Central memory CD8-positive, alpha-beta T cell (primary cell): Measurements from ENCODE around the gene KLK11.

ENCODE experiments used
- ATAC-seq: fragments of 150-1000 bp; cut with Tn5 transposase; replicated peaks from 2 replicates; pipeline ENCODE4 v1.10.0; 2022; ENCODE audit warnings: mild to moderate bottlenecking, moderate FRiP score, moderate number of reproducible peaks; ENCODE audit not compliant: poor library complexity, severe bottlenecking; ENCODE audit errors: extremely low read depth
- DNase-seq, 2 donors: peaks; one replicate each; pipeline ENCODE4 v3.0.0; 2021; ENCODE audit warnings: low spot score in 2 of 2
- H3K27ac Mint-ChIP-seq: one replicate; pipeline ENCODE4 v1.8.0; 2022; ENCODE audit warnings: low read depth, mild to moderate bottlenecking, moderate library complexity, mixed read lengths
- H3K27me3 Mint-ChIP-seq: one replicate; pipeline ENCODE4 v1.8.0; 2022; ENCODE audit warnings: mixed read lengths
- H3K36me3 Mint-ChIP-seq: one replicate; pipeline ENCODE4 v1.8.0; 2022; ENCODE audit warnings: mild to moderate bottlenecking, moderate library complexity, mixed read lengths; ENCODE audit not compliant: insufficient read depth
- H3K4me1 Mint-ChIP-seq: one replicate; pipeline ENCODE4 v1.8.0; 2022; ENCODE audit warnings: mixed read lengths
- H3K4me3 Mint-ChIP-seq: one replicate; pipeline ENCODE4 v1.8.0; 2022; ENCODE audit warnings: mild to moderate bottlenecking, moderate library complexity, mixed read lengths
- H3K9me3 Mint-ChIP-seq: one replicate; pipeline ENCODE4 v1.8.0; 2022; ENCODE audit warnings: mixed read lengths

The KLK11 gene

GRCh38 chr19:51010066-51010795 lies 16.2 kb downstream of the KLK11 start:
- H3K4me1 Mint-ChIP-seq, result no peaks in the 10 kb centered on the region
- H3K27me3 Mint-ChIP-seq, result peaks cover 73% of the 10 kb centered on the region
- no peaks in the 10 kb centered on the region for H3K9me3 Mint-ChIP-seq
- H3K27ac Mint-ChIP-seq, result no peak overlapping the region
- DNase-seq, result no peak
- H3K36me3 Mint-ChIP-seq, result no peaks in the 10 kb centered on the region
- no peak for ATAC-seq
- no peak overlapping the region for H3K4me3 Mint-ChIP-seq

GRCh38 chr19:51009061-51009891 lies 17.1 kb downstream of the KLK11 start:
- Mint-ChIP-seq H3K4me1 (no peaks in the 10 kb centered on the region), H3K27me3 (peaks cover 66% of the 10 kb centered on the region), H3K9me3 (no peaks in the 10 kb centered on the region), H3K4me3 (no peak overlapping the region), H3K27ac (no peak overlapping the region), H3K36me3 (no peaks in the 10 kb centered on the region)
- no peak for DNase-seq
- ATAC-seq, result no peak

GRCh38 chr19:51007488-51007887 lies 18.9 kb downstream of the KLK11 start:
- no peaks in the 10 kb centered on the region for H3K4me1 Mint-ChIP-seq
- DNase-seq, result no peak
- H3K4me3 Mint-ChIP-seq, result no peak overlapping the region
- peaks cover 66% of the 10 kb centered on the region for H3K27me3 Mint-ChIP-seq
- H3K27ac Mint-ChIP-seq, result no peak overlapping the region
- ATAC-seq, result no peak
- no peaks in the 10 kb centered on the region for H3K36me3 Mint-ChIP-seq
- H3K9me3 Mint-ChIP-seq, result no peaks in the 10 kb centered on the region

- no peak for DNase-seq
- no peak overlapping the region for H3K4me3 Mint-ChIP-seq
- H3K27ac Mint-ChIP-seq, result no peak overlapping the region
- H3K9me3 Mint-ChIP-seq, result no peaks in the 10 kb centered on the region
- peaks cover 73% of the 10 kb centered on the region for H3K27me3 Mint-ChIP-seq
- no peak for ATAC-seq
- H3K4me1 Mint-ChIP-seq, result no peaks in the 10 kb centered on the region
- no peaks in the 10 kb centered on the region for H3K36me3 Mint-ChIP-seq
Measured at GRCh38 chr19:51006406-51006805, 20.0 kb downstream of the KLK11 start.

GRCh38 chr19:51005248-51005647 lies 21.2 kb downstream of the KLK11 start:
- Mint-ChIP-seq H3K27ac (no peak overlapping the region), H3K4me1 (no peaks in the 10 kb centered on the region), H3K27me3 (peaks cover 74% of the 10 kb centered on the region), H3K4me3 (no peak overlapping the region), H3K36me3 (no peaks in the 10 kb centered on the region), H3K9me3 (no peaks in the 10 kb centered on the region)
- DNase-seq (no peak), ATAC-seq (no peak)

GRCh38 chr19:51003316-51003715 lies 23.1 kb downstream of the KLK11 start:
- DNase-seq (no peak), ATAC-seq (no peak)

GRCh38 chr19:51002542-51003311 lies 23.7 kb downstream of the KLK11 start:
- ATAC-seq, result no peak
- H3K27me3 Mint-ChIP-seq, result peaks cover 83% of the 10 kb centered on the region

More at GRCh38 chr19:51003316-51003715, 23.1 kb downstream of the KLK11 start:
- H3K36me3 Mint-ChIP-seq, result peaks cover under 1% of the 10 kb centered on the region
- H3K4me3 Mint-ChIP-seq, result no peak overlapping the region
- no peaks in the 10 kb centered on the region for H3K4me1 Mint-ChIP-seq
- H3K27me3 Mint-ChIP-seq, result peaks cover 77% of the 10 kb centered on the region
- H3K27ac Mint-ChIP-seq, result no peak overlapping the region
- no peaks in the 10 kb centered on the region for H3K9me3 Mint-ChIP-seq

GRCh38 chr19:51002089-51002532 lies 24.3 kb downstream of the KLK11 start:
- Mint-ChIP-seq H3K36me3 (peaks cover 2% of the 10 kb centered on the region), H3K9me3 (no peaks in the 10 kb centered on the region), H3K4me3 (no peak overlapping the region), H3K27me3 (peaks cover 88% of the 10 kb centered on the region), H3K27ac (no peak overlapping the region), H3K4me1 (no peaks in the 10 kb centered on the region)
- no peak for ATAC-seq
- DNase-seq, result no peak

More at GRCh38 chr19:51002542-51003311, 23.7 kb downstream of the KLK11 start:
- H3K27ac Mint-ChIP-seq, result no peak overlapping the region
- H3K9me3 Mint-ChIP-seq, result no peaks in the 10 kb centered on the region
- H3K4me1 Mint-ChIP-seq, result no peaks in the 10 kb centered on the region
- no peak overlapping the region for H3K4me3 Mint-ChIP-seq
- no peak for DNase-seq
- H3K36me3 Mint-ChIP-seq, result peaks cover 2% of the 10 kb centered on the region

GRCh38 chr19:51001515-51001914 lies 24.9 kb downstream of the KLK11 start, which contains the start of gene KLK8:
Gene KLK8, minus strand, starts transcription at chr19:51001604. Its CDS starts 437 bp downstream, at chr19:51001167.
- no peak within 1 kb of the TSS for H3K27ac Mint-ChIP-seq

GRCh38 chr19:51000981-51001380 lies 25.4 kb downstream of the KLK11 start:
- Mint-ChIP-seq H3K4me1 (no peaks in the 10 kb centered on the region), H3K9me3 (no peaks in the 10 kb centered on the region), H3K36me3 (peaks cover 2% of the 10 kb centered on the region), H3K4me3 (no peak overlapping the region), H3K27ac (no peak overlapping the region), H3K27me3 (peaks cover 80% of the 10 kb centered on the region)
- ATAC-seq (no peak), DNase-seq (no peak)

More at GRCh38 chr19:51001515-51001914, 24.9 kb downstream of the KLK11 start, which contains the start of gene KLK8:
- no peak for DNase-seq
- Mint-ChIP-seq H3K9me3 (no peaks in the 10 kb centered on the region), H3K27me3 (peaks cover 85% of the 10 kb centered on the region), H3K4me1 (no peaks in the 10 kb centered on the region), H3K4me3 (no peak within 1 kb of the TSS), H3K36me3 (peaks cover 2% of the 10 kb centered on the region)
- no peak for ATAC-seq

- Mint-ChIP-seq H3K27ac (no peak overlapping the region), H3K4me1 (no peaks in the 10 kb centered on the region), H3K9me3 (no peaks in the 10 kb centered on the region), H3K4me3 (no peak overlapping the region), H3K36me3 (peaks cover 2% of the 10 kb centered on the region), H3K27me3 (peaks cover 77% of the 10 kb centered on the region)
- no peak for ATAC-seq
- DNase-seq, result no peak
Measured at GRCh38 chr19:51000426-51000825, 26.0 kb downstream of the KLK11 start.

- peaks cover 69% of the 10 kb centered on the region for H3K27me3 Mint-ChIP-seq
- H3K27ac Mint-ChIP-seq, result no peak overlapping the region
- peaks cover 2% of the 10 kb centered on the region for H3K36me3 Mint-ChIP-seq
- DNase-seq, result no peak
- H3K4me1 Mint-ChIP-seq, result no peaks in the 10 kb centered on the region
- no peak for ATAC-seq
- H3K9me3 Mint-ChIP-seq, result no peaks in the 10 kb centered on the region
- no peak overlapping the region for H3K4me3 Mint-ChIP-seq
Measured at GRCh38 chr19:50998686-50999085, 27.7 kb downstream of the KLK11 start.
